ENCODE measurements around the gene MDH1. TPM values are rescaled to one million over a fixed set of nuclear protein-coding genes. Genes with fewer than 3 reads are reported as not detected.

MDH1 gene
- total RNA-seq, 3 donors from 2014 or later (not counting 1 experiment from before 2014, with no cell fraction given): 62.0 to 85.3 (median 71.3) TPM

DNA sequence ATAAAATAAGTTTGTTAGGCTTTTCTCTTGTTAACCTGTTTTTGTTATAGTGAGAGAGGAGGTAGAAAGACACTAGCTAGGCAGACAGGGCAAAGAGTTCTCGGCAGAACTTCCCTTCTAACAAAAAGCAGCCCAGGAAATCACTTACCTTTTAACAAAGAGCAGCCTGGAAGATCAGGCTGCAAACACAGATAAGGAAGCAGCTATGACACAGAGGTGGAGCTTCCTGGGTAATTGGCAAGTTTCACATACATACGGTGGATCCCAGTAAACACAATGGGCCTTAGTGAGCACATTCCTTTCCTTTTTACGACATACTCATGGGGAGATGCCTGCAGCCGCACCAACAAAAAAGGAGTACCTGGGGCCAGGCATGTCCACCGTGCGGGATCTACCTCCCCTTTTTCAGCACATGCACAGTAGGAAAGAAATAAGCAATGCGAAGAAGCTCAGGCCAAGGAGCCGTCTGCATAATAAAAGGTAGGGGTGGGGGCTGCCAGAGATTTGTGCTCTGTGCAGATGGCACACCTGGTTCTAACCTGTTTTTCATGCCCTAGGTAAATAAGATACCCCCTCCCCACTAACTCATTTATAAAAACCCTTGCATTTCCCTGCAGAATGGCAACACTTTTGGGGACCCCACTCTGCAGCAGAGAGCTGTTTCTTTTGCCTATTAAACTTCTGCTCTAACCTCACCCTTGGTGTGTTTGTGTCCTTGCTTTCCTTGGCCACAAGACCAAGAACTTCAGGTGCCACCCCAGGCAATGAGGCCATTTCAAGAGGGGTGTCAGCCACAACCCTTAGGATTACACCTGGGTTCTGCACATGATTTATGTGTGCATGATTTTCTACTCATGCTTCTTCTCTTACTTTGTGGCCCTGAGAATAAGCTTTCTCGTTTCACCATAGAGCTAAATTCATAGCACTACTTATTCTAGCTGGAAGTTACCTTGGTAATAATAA lies 26.5 kb downstream of the MDH1 start:
- Histone ChIP-seq H3K27me3 (ENCODE audit: control insufficient read depth, insufficient read depth, low read length) (peaks cover 3% of the 10 kb centered on the region), H3K27ac (ENCODE audit: low read length) (no peak overlapping the region), H3K36me3 (ENCODE audit: control insufficient read depth, insufficient read depth, low read length) (no peaks in the 10 kb centered on the region), H3K4me3 (ENCODE audit: low read length) (no peak overlapping the region), H3K9me3 (ENCODE audit: control insufficient read depth, insufficient read depth, low read length) (no peaks in the 10 kb centered on the region), H3K4me1 (ENCODE audit: control insufficient read depth, insufficient read depth, low read length) (no peaks in the 10 kb centered on the region)
- Mint-ChIP-seq H3K36me3 (no peaks in the 10 kb centered on the region), H3K27me3 (ENCODE audit: low read depth in 2 of 2) (peaks cover 5 to 21% of the 10 kb centered on the region in 2 donors), H3K9me3 (no peaks in the 10 kb centered on the region), H3K4me1 (no peaks in the 10 kb centered on the region), H3K27ac (no peak overlapping the region), H3K4me3 (no peak overlapping the region)
- 81% methylated on average over 6 of the region's 9 CpGs for WGBS (ENCODE audit: insufficient coverage)
- ATAC-seq (no peak), DNase-seq (no peak)
- intact Hi-C loops (cut with micrococcal nuclease): no loop called here
- TF ChIP-seq, protein P1, sequence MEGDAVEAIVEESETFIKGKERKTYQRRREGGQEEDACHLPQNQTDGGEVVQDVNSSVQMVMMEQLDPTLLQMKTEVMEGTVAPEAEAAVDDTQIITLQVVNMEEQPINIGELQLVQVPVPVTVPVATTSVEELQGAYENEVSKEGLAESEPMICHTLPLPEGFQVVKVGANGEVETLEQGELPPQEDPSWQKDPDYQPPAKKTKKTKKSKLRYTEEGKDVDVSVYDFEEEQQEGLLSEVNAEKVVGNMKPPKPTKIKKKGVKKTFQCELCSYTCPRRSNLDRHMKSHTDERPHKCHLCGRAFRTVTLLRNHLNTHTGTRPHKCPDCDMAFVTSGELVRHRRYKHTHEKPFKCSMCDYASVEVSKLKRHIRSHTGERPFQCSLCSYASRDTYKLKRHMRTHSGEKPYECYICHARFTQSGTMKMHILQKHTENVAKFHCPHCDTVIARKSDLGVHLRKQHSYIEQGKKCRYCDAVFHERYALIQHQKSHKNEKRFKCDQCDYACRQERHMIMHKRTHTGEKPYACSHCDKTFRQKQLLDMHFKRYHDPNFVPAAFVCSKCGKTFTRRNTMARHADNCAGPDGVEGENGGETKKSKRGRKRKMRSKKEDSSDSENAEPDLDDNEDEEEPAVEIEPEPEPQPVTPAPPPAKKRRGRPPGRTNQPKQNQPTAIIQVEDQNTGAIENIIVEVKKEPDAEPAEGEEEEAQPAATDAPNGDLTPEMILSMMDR (IDR thresholded peaks at IDR 0.05): no peak

DNA sequence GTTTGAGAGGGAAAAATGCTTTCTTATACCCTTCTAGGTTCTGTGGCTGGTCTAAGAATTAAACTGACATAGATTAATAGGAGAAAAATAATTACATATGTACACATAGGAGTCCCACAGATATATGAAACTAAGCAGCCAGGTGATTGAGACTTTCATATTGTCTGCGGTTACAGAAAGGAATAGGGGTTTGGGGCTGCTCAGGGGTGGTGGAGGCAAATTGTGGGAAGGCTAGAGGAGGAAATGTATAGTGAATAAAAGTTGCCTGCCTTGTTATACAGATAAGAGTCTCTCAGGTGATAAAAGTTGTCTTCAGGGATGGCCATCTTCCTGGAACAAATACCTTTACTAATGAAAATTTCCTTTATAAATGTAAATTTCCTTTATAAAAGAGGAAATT lies 28.6 kb downstream of the MDH1 start:
- peaks cover 9 to 21% of the 10 kb centered on the region in 2 donors for H3K27me3 Mint-ChIP-seq (ENCODE audit: low read depth in 2 of 2)

DNA sequence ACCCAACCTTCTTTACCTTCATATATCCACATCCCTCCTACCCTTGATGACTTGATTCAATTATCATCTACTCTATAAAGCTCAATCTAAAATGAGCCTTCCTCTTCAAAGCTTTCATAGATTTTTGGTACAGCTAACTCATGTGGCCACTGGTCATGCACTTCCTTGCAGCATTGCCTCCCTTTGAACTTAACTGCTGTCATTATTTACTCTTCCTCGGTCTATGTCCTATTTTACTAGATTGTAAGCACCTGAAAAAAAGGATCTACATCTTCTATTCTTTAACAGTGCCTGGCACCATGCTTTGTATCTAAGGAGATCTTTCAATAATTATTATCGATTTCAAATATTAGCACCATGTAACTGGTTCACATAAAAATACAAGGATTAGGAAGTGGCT lies 30.6 kb downstream of the MDH1 start:
- Mint-ChIP-seq H3K27ac (no peak overlapping the region), H3K4me3 (no peak overlapping the region), H3K9me3 (no peaks in the 10 kb centered on the region), H3K4me1 (no peaks in the 10 kb centered on the region), H3K36me3 (no peaks in the 10 kb centered on the region), H3K27me3 (ENCODE audit: low read depth in 2 of 2) (peaks cover 17 to 20% of the 10 kb centered on the region in 2 donors)
- Histone ChIP-seq H3K27me3 (ENCODE audit: control insufficient read depth, insufficient read depth, low read length) (peaks cover 3% of the 10 kb centered on the region), H3K4me1 (ENCODE audit: control insufficient read depth, insufficient read depth, low read length) (no peaks in the 10 kb centered on the region), H3K4me3 (ENCODE audit: low read length) (no peak overlapping the region), H3K27ac (ENCODE audit: low read length) (no peak overlapping the region), H3K9me3 (ENCODE audit: control insufficient read depth, insufficient read depth, low read length) (no peaks in the 10 kb centered on the region), H3K36me3 (ENCODE audit: control insufficient read depth, insufficient read depth, low read length) (no peaks in the 10 kb centered on the region)
- intact Hi-C loops (cut with micrococcal nuclease): no loop called here
- ATAC-seq (no peak), DNase-seq (no peak)
- TF ChIP-seq, protein P1 (IDR thresholded peaks at IDR 0.05): no peak
- 86% methylated on average over 1 of the region's 2 CpGs for WGBS (ENCODE audit: insufficient coverage)

More for the DNA sequence above, 28.6 kb downstream of the MDH1 start:
- intact Hi-C loops (cut with micrococcal nuclease): no loop called here
- Histone ChIP-seq H3K27ac (ENCODE audit: low read length) (no peak overlapping the region), H3K4me1 (ENCODE audit: control insufficient read depth, insufficient read depth, low read length) (no peaks in the 10 kb centered on the region), H3K9me3 (ENCODE audit: control insufficient read depth, insufficient read depth, low read length) (no peaks in the 10 kb centered on the region), H3K4me3 (ENCODE audit: low read length) (no peak overlapping the region), H3K27me3 (ENCODE audit: control insufficient read depth, insufficient read depth, low read length) (peaks cover 3% of the 10 kb centered on the region), H3K36me3 (ENCODE audit: control insufficient read depth, insufficient read depth, low read length) (no peaks in the 10 kb centered on the region)
- ATAC-seq (no peak), DNase-seq (no peak)
- no peaks in the 10 kb centered on the region for H3K9me3 Mint-ChIP-seq
- no peak overlapping the region for H3K4me3 Mint-ChIP-seq
- H3K27ac Mint-ChIP-seq: no peak overlapping the region
- TF ChIP-seq, protein P1 (IDR thresholded peaks at IDR 0.05): no peak
- 92% methylated on average over 1 of the region's 1 CpG for WGBS (ENCODE audit: insufficient coverage)
- no peaks in the 10 kb centered on the region for H3K4me1 Mint-ChIP-seq
- no peaks in the 10 kb centered on the region for H3K36me3 Mint-ChIP-seq
